Activated CD4-positive, CD25-positive, alpha-beta regulatory T cell treated with anti-CD3 and anti-CD28 coated beads, Interleukin-2, amount 50 U/mL, for 72 hours (primary cell): ENCODE data around the gene RGS9BP.
"Not testable (repeated sequence)": the region's sequence is repeated elsewhere in the genome, so short reads cannot be mapped to it uniquely, and the experiment has no call there.

Source experiments
- DNase-seq: peaks from one replicate; pipeline ENCODE4 v3.0.0; 2021

Gene RGS9BP

GRCh38 chr19:32675720-32676185 is at the start of gene RGS9BP:
TSS of gene RGS9BP (plus strand) at chr19:32675848. CDS start at chr19:32676264, 416 bp downstream.
- peak; percentile 70 for DNase-seq

- DNase-seq: no peak
These were observed 48.7 kb upstream of the RGS9BP start for GRCh38 chr19:32626969-32627368.

- no peak for DNase-seq
These were observed 47.9 kb upstream of the RGS9BP start for GRCh38 chr19:32627714-32628270.

- DNase-seq: no peak
These were observed 45.3 kb upstream of the RGS9BP start for GRCh38 chr19:32630338-32630737.

GRCh38 chr19:32631381-32631780 is 44.3 kb upstream of the RGS9BP start:
- DNase-seq: no peak

- no peak for DNase-seq
These were observed 38.2 kb upstream of the RGS9BP start for GRCh38 chr19:32637480-32637879.

- no peak for DNase-seq
These were observed 37.0 kb upstream of the RGS9BP start for GRCh38 chr19:32638625-32639024.

GRCh38 chr19:32642771-32643170 is 32.9 kb upstream of the RGS9BP start:
- DNase-seq: peak; percentile 66

- DNase-seq: no peak
These were observed 29.1 kb upstream of the RGS9BP start for GRCh38 chr19:32646556-32646955.

GRCh38 chr19:32647361-32647760 is 28.3 kb upstream of the RGS9BP start:
- no peak for DNase-seq

- no peak for DNase-seq
These were observed 25.9 kb upstream of the RGS9BP start for GRCh38 chr19:32649751-32650150.

- DNase-seq: no peak
These were observed 25.0 kb upstream of the RGS9BP start for GRCh38 chr19:32650671-32651070.

GRCh38 chr19:32651729-32652140 is 23.9 kb upstream of the RGS9BP start:
- no peak for DNase-seq

- DNase-seq: not testable (repeated sequence)
These were observed 23.3 kb upstream of the RGS9BP start for GRCh38 chr19:32652331-32652730.

GRCh38 chr19:32652894-32653598 is 22.6 kb upstream of the RGS9BP start:
- no peak for DNase-seq

- no peak for DNase-seq
These were observed 22.1 kb upstream of the RGS9BP start for GRCh38 chr19:32653599-32653915.

GRCh38 chr19:32656379-32656778 is 19.3 kb upstream of the RGS9BP start:
- DNase-seq: not testable (repeated sequence)

GRCh38 chr19:32658075-32658474 is 17.6 kb upstream of the RGS9BP start:
- no peak for DNase-seq

- no peak for DNase-seq
These were observed 17.1 kb upstream of the RGS9BP start for GRCh38 chr19:32658527-32658926.

GRCh38 chr19:32661318-32661717 is 14.3 kb upstream of the RGS9BP start:
- no peak for DNase-seq

- no peak for DNase-seq
These were observed 13.5 kb upstream of the RGS9BP start for GRCh38 chr19:32662186-32662585.

- DNase-seq: no peak
These were observed 9.6 kb upstream of the RGS9BP start for GRCh38 chr19:32666084-32666483.

- no peak for DNase-seq
These were observed 6.3 kb upstream of the RGS9BP start for GRCh38 chr19:32669310-32669709.

- no peak for DNase-seq
These were observed 3.6 kb upstream of the RGS9BP start for GRCh38 chr19:32671883-32672593.
